H54 (cell line): ENCODE measurements around the gene PLGLB2.
"Not testable (repeated sequence)": the region's sequence is repeated elsewhere in the genome, so short reads cannot be mapped to it uniquely, and the experiment has no call there.

Source experiments
- DNase-seq: peaks from one replicate; pipeline ENCODE4 v3.0.0; 2011; ENCODE audit warnings: low spot score, mixed read lengths; ENCODE audit not compliant: insufficient read length
- FAIRE-seq: peaks from 3 replicates; lab custom pipeline; 2011; peaks lifted over from hg19 to GRCh38; lab: Jason Lieb, UNC

PLGLB2 gene

GRCh38 chr2:87747791-87748190, at the start of gene PLGLB2:
Gene PLGLB2, plus strand, starts transcription at chr2:87748087. Its CDS starts 67 bp downstream, at chr2:87748154.
- FAIRE-seq, DNase-seq: not testable (repeated sequence)

GRCh38 chr2:87704572-87705323, 43.1 kb upstream of the PLGLB2 start:
- not testable (repeated sequence) for FAIRE-seq, DNase-seq

- not testable (repeated sequence) for DNase-seq, FAIRE-seq
These were observed 39.5 kb upstream of the PLGLB2 start for GRCh38 chr2:87708368-87708767.

GRCh38 chr2:87727940-87728599, 19.8 kb upstream of the PLGLB2 start:
- DNase-seq, FAIRE-seq: not testable (repeated sequence)

- not testable (repeated sequence) for DNase-seq, FAIRE-seq
These were observed 7.0 kb upstream of the PLGLB2 start for GRCh38 chr2:87740928-87741327.

- DNase-seq, FAIRE-seq: not testable (repeated sequence)
These were observed 5.3 kb upstream of the PLGLB2 start for GRCh38 chr2:87742393-87743108.

GRCh38 chr2:87743638-87744037, 4.2 kb upstream of the PLGLB2 start:
- peak; percentile 53 for FAIRE-seq
- DNase-seq = not testable (repeated sequence)

- DNase-seq, FAIRE-seq: not testable (repeated sequence)
These were observed 2.4 kb upstream of the PLGLB2 start for GRCh38 chr2:87745353-87745951.

- not testable (repeated sequence) for DNase-seq, FAIRE-seq
These were observed 637 bp downstream of the PLGLB2 start for GRCh38 chr2:87748524-87748923.

GRCh38 chr2:87750560-87750959, 2.7 kb downstream of the PLGLB2 start:
- FAIRE-seq = not testable (repeated sequence)

GRCh38 chr2:87754759-87755158, 6.9 kb downstream of the PLGLB2 start:
- not testable (repeated sequence) for FAIRE-seq

More at GRCh38 chr2:87750560-87750959, 2.7 kb downstream of the PLGLB2 start:
- not testable (repeated sequence) for DNase-seq

More at GRCh38 chr2:87754759-87755158, 6.9 kb downstream of the PLGLB2 start:
- not testable (repeated sequence) for DNase-seq
